Measurements from ENCODE around the gene SERPINA10.

Gene SERPINA10

DNA sequence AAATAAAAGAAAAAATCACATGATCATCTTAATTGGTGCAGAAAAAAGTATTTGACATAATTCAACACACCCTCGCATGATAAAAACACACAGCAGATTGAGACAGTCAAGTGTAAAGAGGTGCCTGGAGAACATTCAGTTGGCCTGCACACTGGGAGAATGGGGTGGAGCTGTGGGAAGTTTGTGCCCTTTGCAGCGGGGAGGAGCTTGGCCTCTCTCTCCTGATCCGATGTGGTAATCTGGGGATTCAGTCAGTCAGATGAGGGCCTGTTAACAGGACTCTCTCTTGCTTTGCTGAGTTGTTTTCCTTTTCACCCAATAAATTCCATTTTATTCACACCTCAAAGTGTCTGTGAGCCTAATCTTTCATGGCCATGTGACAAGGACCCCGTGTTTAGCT, 24.2 kb upstream of the SERPINA10 start:
- no peak overlapping the region for H3K9ac ChIP-seq (ENCODE audit: low read depth, low read length)
- no peak for DNase-seq
- no peak for ATAC-seq (ENCODE audit: insufficient read depth, low read depth)

GRCh38 chr14:94316692-94317091, 23.6 kb upstream of the SERPINA10 start:
- Histone ChIP-seq H3K9ac (ENCODE audit: low read depth, low read length) (no peak overlapping the region), H3K4me1 (ENCODE audit: insufficient read depth, low read length) (no peaks in the 10 kb centered on the region), H3K36me3 (ENCODE audit: insufficient read depth, low read length) (no peaks in the 10 kb centered on the region), H3K9me3 (ENCODE audit: insufficient read depth, low read length, severe bottlenecking) (no peaks in the 10 kb centered on the region), H4K20me1 (ENCODE audit: insufficient read depth, low read length) (no peaks in the 10 kb centered on the region; the same call in 1 of the 2 replicates), H3K4me3 (ENCODE audit: low read depth in 1 of 2, low read length in 2 of 2) (no peak overlapping the region), H3K27me3 (ENCODE audit: insufficient read depth, low read length, poor library complexity) (peaks cover 3% of the 10 kb centered on the region), H3K79me2 (ENCODE audit: insufficient read depth, low read length) (no peaks in the 10 kb centered on the region), H3K27ac (ENCODE audit: low read length) (no peak overlapping the region), H3K4me2 (ENCODE audit: insufficient read depth, low read length) (no peak overlapping the region), H2AFZ (ENCODE audit: low read depth, low read length) (no peak overlapping the region)
- DNase-seq (no peak), ATAC-seq (ENCODE audit: insufficient read depth, low read depth) (no peak)
- TF ChIP-seq EZH2 (IDR thresholded peaks at IDR 0.05; ENCODE audit: borderline replicate concordance, low read depth, low read length, severe bottlenecking), result no peak
- TF ChIP-seq, protein P1, sequence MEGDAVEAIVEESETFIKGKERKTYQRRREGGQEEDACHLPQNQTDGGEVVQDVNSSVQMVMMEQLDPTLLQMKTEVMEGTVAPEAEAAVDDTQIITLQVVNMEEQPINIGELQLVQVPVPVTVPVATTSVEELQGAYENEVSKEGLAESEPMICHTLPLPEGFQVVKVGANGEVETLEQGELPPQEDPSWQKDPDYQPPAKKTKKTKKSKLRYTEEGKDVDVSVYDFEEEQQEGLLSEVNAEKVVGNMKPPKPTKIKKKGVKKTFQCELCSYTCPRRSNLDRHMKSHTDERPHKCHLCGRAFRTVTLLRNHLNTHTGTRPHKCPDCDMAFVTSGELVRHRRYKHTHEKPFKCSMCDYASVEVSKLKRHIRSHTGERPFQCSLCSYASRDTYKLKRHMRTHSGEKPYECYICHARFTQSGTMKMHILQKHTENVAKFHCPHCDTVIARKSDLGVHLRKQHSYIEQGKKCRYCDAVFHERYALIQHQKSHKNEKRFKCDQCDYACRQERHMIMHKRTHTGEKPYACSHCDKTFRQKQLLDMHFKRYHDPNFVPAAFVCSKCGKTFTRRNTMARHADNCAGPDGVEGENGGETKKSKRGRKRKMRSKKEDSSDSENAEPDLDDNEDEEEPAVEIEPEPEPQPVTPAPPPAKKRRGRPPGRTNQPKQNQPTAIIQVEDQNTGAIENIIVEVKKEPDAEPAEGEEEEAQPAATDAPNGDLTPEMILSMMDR (IDR thresholded peaks at IDR 0.05; ENCODE audit: borderline replicate concordance, extremely low read depth, low read length, poor library complexity, severe bottlenecking), result no peak

More for the DNA sequence above, 24.2 kb upstream of the SERPINA10 start:
- no peaks in the 10 kb centered on the region for H3K4me1 ChIP-seq (ENCODE audit: insufficient read depth, low read length)
- H3K36me3 ChIP-seq (ENCODE audit: insufficient read depth, low read length), result no peaks in the 10 kb centered on the region
- H3K27ac ChIP-seq (ENCODE audit: low read length), result no peak overlapping the region
- TF ChIP-seq EZH2 (IDR thresholded peaks at IDR 0.05; ENCODE audit: borderline replicate concordance, low read depth, low read length, severe bottlenecking), result no peak
- TF ChIP-seq, protein P1 (IDR thresholded peaks at IDR 0.05; ENCODE audit: borderline replicate concordance, extremely low read depth, low read length, poor library complexity, severe bottlenecking), result no peak
- H4K20me1 ChIP-seq (ENCODE audit: insufficient read depth, low read length), result no peaks in the 10 kb centered on the region; the same call in 1 of the 2 replicates
- peaks cover 3% of the 10 kb centered on the region for H3K27me3 ChIP-seq (ENCODE audit: insufficient read depth, low read length, poor library complexity)
- H3K79me2 ChIP-seq (ENCODE audit: insufficient read depth, low read length), result no peaks in the 10 kb centered on the region
- H3K9me3 ChIP-seq (ENCODE audit: insufficient read depth, low read length, severe bottlenecking), result no peaks in the 10 kb centered on the region
- H2AFZ ChIP-seq (ENCODE audit: low read depth, low read length), result no peak overlapping the region
- H3K4me2 ChIP-seq (ENCODE audit: insufficient read depth, low read length), result no peak overlapping the region
- no peak overlapping the region for H3K4me3 ChIP-seq (ENCODE audit: low read depth in 1 of 2, low read length in 2 of 2)

DNA sequence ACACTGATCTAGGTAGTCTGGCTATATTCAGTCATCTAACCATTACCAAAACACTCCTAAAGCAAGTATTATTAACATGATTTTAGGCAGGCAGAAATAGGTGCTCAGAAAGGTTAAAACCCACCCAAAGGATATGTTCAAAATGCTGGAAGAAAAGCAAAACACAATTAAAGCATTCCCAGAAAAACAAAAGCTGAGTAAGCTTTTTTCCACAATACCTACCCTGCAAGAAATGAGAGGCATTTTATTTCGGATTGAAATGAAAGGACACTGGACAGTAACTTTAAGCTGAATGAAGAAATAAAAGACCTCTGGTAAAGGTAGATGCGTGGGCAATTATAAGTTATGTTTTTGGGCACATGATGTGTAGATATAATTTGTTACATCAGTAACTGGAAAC, 21.8 kb upstream of the SERPINA10 start:
- Histone ChIP-seq H3K9me3 (ENCODE audit: insufficient read depth, low read length, severe bottlenecking) (no peaks in the 10 kb centered on the region), H3K79me2 (ENCODE audit: insufficient read depth, low read length) (no peaks in the 10 kb centered on the region), H3K27ac (ENCODE audit: low read length) (no peak overlapping the region), H4K20me1 (ENCODE audit: insufficient read depth, low read length) (no peaks in the 10 kb centered on the region; the same call in 1 of the 2 replicates), H3K4me3 (ENCODE audit: low read depth in 1 of 2, low read length in 2 of 2) (no peak overlapping the region), H3K9ac (ENCODE audit: low read depth, low read length) (no peak overlapping the region), H3K4me2 (ENCODE audit: insufficient read depth, low read length) (no peak overlapping the region), H3K36me3 (ENCODE audit: insufficient read depth, low read length) (no peaks in the 10 kb centered on the region), H2AFZ (ENCODE audit: low read depth, low read length) (no peak overlapping the region), H3K27me3 (ENCODE audit: insufficient read depth, low read length, poor library complexity) (peaks cover 3% of the 10 kb centered on the region), H3K4me1 (ENCODE audit: insufficient read depth, low read length) (no peaks in the 10 kb centered on the region)
- DNase-seq (no peak), ATAC-seq (ENCODE audit: insufficient read depth, low read depth) (no peak)
- no peak for TF ChIP-seq EZH2 (IDR thresholded peaks at IDR 0.05; ENCODE audit: borderline replicate concordance, low read depth, low read length, severe bottlenecking)
- TF ChIP-seq, protein P1 (IDR thresholded peaks at IDR 0.05; ENCODE audit: borderline replicate concordance, extremely low read depth, low read length, poor library complexity, severe bottlenecking), result no peak

Data from DND-41 (cell line).